Activated CD8-positive, alpha-beta memory T cell treated with anti-CD3 and anti-CD28 coated beads for 48 hours (primary cell): ENCODE data around the gene MAP7D1.
A peak's percentile ranks its signal among the peaks of the same experiment; 100 is the strongest.

Experiments used
- DNase-seq, 3 experiments: peaks; one replicate each; pipeline ENCODE4 v3.0.0-alpha.2; 2020; ENCODE audit warnings: low read depth in 2 of 3, low spot score in 2 of 3

MAP7D1 gene

GRCh38 chr1:36155408-36156328 lies at the start of gene MAP7D1:
Gene MAP7D1 (plus strand): TSS chr1:36156160. CDS start chr1:36156418, 258 bp downstream.
- peak; percentile 67 to 92 (median 73) for DNase-seq

GRCh38 chr1:36106269-36106668 lies 49.7 kb upstream of the MAP7D1 start:
- no peak for DNase-seq

DNA sequence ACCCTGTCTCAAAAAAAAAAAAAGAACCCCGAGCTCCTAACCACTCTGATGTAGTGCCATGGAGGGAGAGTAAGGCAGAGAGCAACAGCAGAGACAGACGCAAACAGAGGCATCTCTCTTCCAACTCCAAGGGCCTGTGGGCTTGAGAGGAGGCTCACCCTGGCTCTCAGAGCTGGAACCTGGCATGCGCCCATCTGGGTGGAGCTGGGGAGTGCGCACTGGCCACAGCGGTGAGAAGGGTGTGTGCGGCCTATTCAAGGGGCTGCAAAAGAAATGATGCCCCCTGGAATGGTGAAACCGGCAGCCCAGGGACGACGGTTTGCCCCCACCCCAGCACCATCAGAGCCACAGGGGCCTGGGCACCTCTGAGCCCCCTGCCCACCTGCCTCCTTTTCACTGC lies 48.6 kb upstream of the MAP7D1 start:
- DNase-seq: no peak

GRCh38 chr1:36108314-36108713 lies 47.6 kb upstream of the MAP7D1 start:
- no peak for DNase-seq

DNA sequence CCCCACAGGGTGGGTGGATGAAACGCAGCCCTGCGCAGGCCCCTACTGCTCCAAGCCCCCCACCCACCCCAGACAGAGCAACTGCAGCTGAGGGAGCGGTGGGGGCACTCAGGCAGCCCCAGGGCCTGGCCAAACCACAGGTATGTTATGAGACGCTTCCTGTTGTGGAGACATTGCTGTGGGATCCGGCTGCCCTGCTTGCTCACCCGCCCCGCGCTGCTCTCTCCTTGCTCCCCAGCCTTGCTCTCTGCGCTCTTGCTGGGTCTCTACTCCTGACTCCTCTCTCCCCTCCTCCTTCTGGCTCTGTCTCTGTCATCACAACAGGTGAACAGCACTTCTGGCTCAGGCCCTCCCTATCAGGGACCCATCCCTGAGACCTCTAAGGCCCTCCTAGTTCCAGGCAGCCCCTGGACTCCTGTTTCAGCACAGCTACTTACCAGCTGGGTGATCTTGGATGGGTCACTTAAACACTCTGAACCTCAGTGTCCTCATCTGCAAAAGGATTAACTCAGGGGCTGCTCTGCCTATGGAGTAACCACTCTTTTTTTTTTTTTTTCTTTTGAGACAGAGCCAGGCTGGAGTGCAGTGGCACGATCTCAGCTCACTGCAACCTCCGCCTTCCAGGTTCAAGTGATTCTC lies 46.8 kb upstream of the MAP7D1 start:
- DNase-seq: no peak

GRCh38 chr1:36111151-36111550 lies 44.8 kb upstream of the MAP7D1 start:
- DNase-seq: no peak

- no peak for DNase-seq
Measured at GRCh38 chr1:36112823-36113222, 43.1 kb upstream of the MAP7D1 start.

- no peak for DNase-seq
Measured at GRCh38 chr1:36114371-36114770, 41.6 kb upstream of the MAP7D1 start.

DNA sequence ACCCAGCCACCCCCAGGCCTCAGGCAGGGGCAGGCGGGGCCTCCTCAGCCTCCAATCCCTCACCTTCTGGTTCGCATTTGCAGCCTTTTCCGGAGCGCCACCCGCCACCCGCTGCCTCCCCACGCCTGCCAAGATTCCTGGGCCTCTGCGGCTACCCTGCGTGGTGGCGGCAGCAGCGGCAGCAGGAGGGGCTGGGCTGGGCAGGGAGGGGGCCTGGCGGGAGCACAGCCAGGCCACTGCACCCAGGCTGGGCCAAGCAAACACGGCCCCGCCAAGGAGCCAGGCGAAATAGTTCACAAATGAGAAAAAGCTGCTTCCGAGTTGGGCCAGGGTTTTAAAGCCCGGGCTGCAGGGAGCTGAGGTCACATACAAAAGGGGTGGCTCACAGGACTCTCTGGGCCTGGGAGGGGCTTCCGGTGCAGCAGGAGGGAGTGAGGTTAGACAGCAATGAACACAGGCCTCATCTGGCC lies 40.7 kb upstream of the MAP7D1 start:
- no peak for DNase-seq

- no peak for DNase-seq
Measured at GRCh38 chr1:36115931-36116330, 40.0 kb upstream of the MAP7D1 start.

DNA sequence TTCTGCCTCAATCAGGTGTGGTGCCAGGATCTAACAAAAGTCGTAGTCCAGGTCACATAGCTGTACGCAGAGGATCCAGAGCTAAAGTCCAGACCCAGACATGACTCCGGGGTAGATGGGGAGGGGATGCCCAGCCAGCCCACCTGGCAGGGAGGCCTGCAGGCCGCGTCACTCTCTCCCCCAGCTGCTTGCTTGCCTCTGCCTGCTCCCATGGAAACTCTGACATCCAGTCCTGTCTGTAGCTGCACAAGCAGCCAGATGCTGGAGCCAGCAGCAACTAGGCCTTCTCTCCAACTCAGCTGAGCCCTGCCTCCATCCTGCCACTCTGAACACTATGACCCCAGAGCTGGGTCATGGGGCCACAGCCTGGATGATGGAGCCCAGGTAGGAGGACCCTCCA lies 39.1 kb upstream of the MAP7D1 start:
- DNase-seq: no peak

GRCh38 chr1:36118447-36119204 lies 37.3 kb upstream of the MAP7D1 start:
- DNase-seq: no peak

DNA sequence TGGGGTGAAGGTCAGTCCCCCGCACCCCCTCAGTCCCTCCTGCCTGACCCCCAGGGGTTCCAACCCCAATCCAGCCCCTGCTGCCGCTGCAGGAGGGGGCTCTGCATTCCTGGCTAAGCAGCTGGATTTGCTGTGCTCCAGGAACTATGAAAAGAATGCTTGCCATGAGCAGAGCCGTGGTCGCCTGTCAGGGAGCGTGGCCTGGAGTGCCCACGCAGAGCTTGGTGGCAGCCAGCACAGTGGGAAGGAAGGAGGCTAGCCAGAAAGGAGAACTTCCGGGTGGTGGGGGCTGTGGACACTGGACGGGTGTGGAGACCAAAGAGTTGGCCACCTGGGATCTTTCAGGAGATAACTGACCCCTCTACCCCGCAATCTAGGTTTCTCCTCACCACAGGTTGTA lies 36.5 kb upstream of the MAP7D1 start:
- DNase-seq: no peak

GRCh38 chr1:36122062-36123030 lies 33.6 kb upstream of the MAP7D1 start:
- no peak for DNase-seq

GRCh38 chr1:36123356-36123755 lies 32.6 kb upstream of the MAP7D1 start:
- DNase-seq: no peak

DNA sequence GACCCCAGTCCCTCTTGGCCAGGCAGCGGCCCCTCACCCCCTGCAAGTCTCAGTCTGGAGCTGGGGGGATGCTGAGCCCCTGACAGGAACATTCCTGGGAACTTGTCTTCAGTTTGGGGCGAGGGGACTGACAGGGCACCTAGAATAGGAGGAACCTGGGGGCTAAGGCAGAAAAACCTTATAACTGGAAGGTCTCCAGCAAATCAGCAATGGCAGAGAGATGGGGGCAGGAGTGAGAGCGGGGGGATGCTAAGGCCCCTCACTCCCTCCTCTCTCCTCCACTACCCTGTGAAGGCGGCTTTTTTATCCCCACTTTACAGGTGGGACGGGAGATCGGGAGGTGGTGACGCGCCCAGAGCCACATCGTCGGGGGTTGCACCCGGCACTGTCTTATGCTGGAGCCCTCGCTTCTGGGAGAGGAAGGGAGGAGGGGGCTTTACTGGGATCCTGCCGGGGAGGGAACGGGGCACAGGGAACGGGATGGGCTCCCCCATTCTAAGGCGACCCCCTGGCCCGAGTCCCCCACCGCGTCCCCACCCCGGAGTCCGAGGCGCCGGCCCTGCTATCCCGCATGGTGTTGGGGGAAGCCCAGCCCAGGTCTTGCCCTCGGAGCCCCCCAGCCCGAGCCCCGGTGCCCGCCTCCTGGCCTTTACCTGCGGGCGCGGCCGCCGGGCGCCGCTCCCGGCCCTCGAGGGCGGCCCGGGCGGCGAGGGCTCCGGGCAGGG lies 31.4 kb upstream of the MAP7D1 start:
- no peak for DNase-seq

DNA sequence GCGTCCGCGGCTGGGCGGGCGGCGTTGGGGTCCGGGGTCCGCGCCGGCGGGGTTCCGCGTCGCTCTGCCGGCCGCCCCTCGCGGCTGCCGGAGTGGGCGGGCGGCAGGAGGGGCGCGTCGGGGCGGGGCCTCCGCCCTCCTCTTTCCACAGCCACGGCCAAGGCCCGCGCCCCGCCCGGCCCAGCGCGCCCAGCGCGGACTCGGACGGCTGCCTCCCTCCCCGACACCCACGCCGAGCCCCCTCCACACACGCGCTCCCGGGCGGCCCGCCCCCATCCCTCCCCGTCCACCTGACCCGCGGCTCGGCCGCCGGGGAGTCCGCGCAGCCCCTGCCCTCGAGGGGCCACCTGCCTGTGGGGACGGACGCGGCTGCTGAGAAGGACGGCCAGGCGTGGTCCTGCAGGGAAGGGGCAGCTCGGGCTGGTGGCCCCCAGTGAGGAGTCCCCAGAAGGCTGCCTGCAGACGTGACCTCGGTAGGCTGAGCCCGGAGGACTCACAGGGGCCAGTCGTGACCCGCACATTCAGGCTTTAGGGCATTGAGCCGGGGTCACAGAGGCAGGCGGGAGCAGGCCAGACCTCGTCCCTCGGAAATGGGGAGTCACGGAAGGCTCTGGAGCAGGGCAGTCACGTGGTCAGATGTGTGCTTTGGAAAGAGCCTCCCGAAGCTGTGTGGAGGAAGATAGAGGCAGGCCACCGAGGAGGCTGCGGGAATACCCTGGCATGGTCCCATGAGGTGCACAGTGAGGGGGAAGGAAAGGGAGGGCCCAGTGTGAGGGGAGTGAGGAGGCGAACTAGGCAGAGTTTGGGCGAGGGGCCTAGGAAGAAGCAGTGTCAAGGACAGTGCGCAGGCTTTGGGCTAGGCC lies 30.6 kb upstream of the MAP7D1 start, which contains the start of gene COL8A2:
TSS of gene COL8A2 (minus strand) at position 94 of the 863 bp plus-strand sequence. CDS start 24,980 bp downstream, outside the sequence.
- no peak for DNase-seq

DNA sequence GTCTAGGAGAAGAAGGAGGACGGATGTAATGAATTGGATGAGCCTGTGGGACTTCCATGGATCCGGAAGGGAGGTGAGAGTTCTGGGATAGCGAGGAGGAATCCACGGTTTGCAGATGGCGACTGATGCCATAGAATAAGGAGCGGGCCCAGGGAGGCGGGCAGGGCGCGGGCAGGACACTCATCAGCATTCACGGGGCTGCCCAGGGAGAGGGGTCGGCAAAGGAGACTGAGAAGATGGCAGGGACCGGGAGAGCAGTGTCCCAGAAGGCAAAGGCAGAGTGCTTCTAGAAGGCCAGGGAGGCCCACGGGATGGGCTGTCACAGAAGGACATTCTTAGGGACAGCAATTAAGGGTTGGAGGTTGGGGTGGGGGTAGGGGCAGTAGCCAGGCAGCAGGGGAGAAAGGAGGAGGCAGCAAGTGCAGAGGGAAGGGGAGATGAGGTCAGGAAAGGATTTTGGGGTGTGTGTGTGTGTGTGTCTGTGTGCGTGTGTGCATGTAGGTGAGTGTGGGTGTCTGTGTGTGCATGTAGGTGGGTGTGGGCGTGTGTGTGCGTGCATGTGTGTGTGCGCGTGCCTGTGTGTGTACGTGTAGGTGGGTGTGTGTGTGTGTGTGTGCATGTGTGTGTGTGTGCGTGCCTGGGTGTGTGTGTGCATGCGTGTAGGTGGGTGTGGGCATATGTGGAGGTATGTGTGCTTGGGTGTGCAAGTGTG lies 29.8 kb upstream of the MAP7D1 start:
- DNase-seq: no peak
